ENCODE results near the gene GALNT8.

GRCh38 chr12:4813741-4814140 lies 93.5 kb downstream of the GALNT8 start:
- TF ChIP-seq CTCF (IDR thresholded peaks at IDR 0.05; ENCODE audit: low read depth, low read length, poor library complexity, severe bottlenecking) (no peak), EZH2phosphoT487 (IDR thresholded peaks at IDR 0.05; ENCODE audit: borderline replicate concordance, low read length) (no peak)
